SH-SY5Y (cell line): ENCODE measurements around the gene RNF141.

Experiments
- GATA2 ChIP-seq: IDR thresholded peaks from 2 replicates; pipeline ENCODE4 v1.6.1; 2011; ENCODE audit warnings: mild to moderate bottlenecking, low read depth, low read length
- GATA3 ChIP-seq: IDR thresholded peaks from 2 replicates; pipeline ENCODE4 v1.6.1; 2011; ENCODE audit warnings: low read depth, mild to moderate bottlenecking, low read length, moderate library complexity

DNA sequence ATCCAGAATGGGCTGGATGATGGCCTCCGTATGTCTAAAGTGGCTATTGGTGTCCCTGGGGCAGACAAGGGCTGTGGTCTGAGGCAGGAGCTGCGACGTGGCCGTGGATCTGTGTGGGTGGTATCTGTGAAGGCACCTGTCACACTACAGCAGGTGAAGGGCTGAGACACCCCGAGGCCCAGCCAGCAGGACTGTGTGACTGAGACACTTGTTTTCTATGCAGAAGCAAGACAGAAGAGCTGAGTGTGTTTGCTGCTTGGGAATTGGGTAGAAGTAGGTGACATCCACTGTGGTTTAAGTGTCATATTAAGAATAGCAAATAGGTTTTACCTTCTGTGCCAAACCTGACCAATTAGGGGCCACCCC lies 51.0 kb downstream of the RNF141 start:
- TF ChIP-seq GATA3: no peak
- TF ChIP-seq GATA2: no peak
